ENCODE results near the gene NSUN3.

Gene NSUN3

DNA sequence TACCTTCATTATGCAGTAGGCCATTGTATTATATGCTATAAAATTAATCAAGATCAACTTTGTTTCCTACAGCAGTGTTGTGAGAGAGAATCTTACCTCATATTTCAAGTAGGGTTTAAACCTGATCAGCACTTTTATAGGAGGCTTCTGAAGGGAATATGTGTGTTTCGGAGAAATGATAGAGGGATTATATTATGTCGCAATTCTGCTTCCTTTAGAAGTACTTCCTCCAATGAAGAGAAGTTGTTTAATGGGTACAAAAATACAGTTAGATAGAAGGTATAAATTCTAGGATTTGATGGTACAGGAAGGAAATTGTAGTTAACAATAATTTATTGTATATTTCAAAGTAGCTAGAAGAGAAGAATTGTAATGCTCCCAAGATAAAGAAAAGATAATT lies 54.9 kb downstream of the NSUN3 start:
- DNase-seq (ENCODE audit: low spot score), result no peak
- TF ChIP-seq, protein P1, sequence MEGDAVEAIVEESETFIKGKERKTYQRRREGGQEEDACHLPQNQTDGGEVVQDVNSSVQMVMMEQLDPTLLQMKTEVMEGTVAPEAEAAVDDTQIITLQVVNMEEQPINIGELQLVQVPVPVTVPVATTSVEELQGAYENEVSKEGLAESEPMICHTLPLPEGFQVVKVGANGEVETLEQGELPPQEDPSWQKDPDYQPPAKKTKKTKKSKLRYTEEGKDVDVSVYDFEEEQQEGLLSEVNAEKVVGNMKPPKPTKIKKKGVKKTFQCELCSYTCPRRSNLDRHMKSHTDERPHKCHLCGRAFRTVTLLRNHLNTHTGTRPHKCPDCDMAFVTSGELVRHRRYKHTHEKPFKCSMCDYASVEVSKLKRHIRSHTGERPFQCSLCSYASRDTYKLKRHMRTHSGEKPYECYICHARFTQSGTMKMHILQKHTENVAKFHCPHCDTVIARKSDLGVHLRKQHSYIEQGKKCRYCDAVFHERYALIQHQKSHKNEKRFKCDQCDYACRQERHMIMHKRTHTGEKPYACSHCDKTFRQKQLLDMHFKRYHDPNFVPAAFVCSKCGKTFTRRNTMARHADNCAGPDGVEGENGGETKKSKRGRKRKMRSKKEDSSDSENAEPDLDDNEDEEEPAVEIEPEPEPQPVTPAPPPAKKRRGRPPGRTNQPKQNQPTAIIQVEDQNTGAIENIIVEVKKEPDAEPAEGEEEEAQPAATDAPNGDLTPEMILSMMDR (IDR thresholded peaks at IDR 0.05; ENCODE audit: poor library complexity, severe bottlenecking), result no peak
- Histone ChIP-seq H3K4me1 (ENCODE audit: insufficient read depth, poor library complexity, severe bottlenecking) (no peaks in the 10 kb centered on the region), H3K4me3 (ENCODE audit: severe bottlenecking) (no peak overlapping the region), H3K9me3 (ENCODE audit: severe bottlenecking) (no peaks in the 10 kb centered on the region), H3K27ac (ENCODE audit: poor library complexity, severe bottlenecking) (no peak overlapping the region), H3K36me3 (ENCODE audit: low read depth) (no peaks in the 10 kb centered on the region), H3K27me3 (ENCODE audit: insufficient read depth, poor library complexity, severe bottlenecking) (no peaks in the 10 kb centered on the region)
- ATAC-seq (ENCODE audit: low read depth), result no peak

- no peaks in the 10 kb centered on the region for H3K9me3 ChIP-seq (ENCODE audit: severe bottlenecking)
- ATAC-seq (ENCODE audit: low read depth), result no peak
Observed at GRCh38 chr3:94118390-94118789, 55.5 kb downstream of the NSUN3 start.

DNA sequence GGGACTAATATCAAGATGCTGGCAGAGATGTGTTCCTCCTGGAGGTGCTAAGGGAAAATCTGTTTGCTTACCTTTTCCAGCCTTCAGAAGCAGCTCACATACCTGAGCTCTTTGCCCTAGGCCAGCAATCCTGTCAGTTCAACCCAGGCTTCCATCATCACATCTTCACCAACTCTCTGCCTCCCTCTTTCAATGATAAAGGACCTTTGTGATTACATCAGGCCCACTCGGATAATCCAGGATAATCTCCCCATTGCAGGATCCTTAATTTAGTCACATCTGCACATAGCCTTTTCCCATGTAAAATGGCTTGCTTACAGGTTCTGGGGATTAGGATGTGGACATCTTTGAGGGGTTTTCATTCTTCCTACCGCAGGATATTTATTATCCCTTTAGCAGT lies 58.3 kb downstream of the NSUN3 start:
- Histone ChIP-seq H3K4me1 (ENCODE audit: insufficient read depth, poor library complexity, severe bottlenecking) (no peaks in the 10 kb centered on the region), H3K9me3 (ENCODE audit: severe bottlenecking) (no peaks in the 10 kb centered on the region), H3K4me3 (ENCODE audit: severe bottlenecking) (no peak overlapping the region), H3K27me3 (ENCODE audit: insufficient read depth, poor library complexity, severe bottlenecking) (no peaks in the 10 kb centered on the region), H3K27ac (ENCODE audit: poor library complexity, severe bottlenecking) (no peak overlapping the region), H3K36me3 (ENCODE audit: low read depth) (no peaks in the 10 kb centered on the region)
- TF ChIP-seq, protein P1 (IDR thresholded peaks at IDR 0.05; ENCODE audit: poor library complexity, severe bottlenecking), result no peak
- no peak for DNase-seq (ENCODE audit: low spot score)
- ATAC-seq (ENCODE audit: low read depth), result no peak

More at GRCh38 chr3:94118390-94118789, 55.5 kb downstream of the NSUN3 start:
- TF ChIP-seq, protein P1 (IDR thresholded peaks at IDR 0.05; ENCODE audit: poor library complexity, severe bottlenecking), result no peak
- Histone ChIP-seq H3K36me3 (ENCODE audit: low read depth) (no peaks in the 10 kb centered on the region), H3K27ac (ENCODE audit: poor library complexity, severe bottlenecking) (no peak overlapping the region), H3K27me3 (ENCODE audit: insufficient read depth, poor library complexity, severe bottlenecking) (no peaks in the 10 kb centered on the region), H3K4me1 (ENCODE audit: insufficient read depth, poor library complexity, severe bottlenecking) (no peaks in the 10 kb centered on the region), H3K4me3 (ENCODE audit: severe bottlenecking) (no peak overlapping the region)
- DNase-seq (ENCODE audit: low spot score), result no peak

DNA sequence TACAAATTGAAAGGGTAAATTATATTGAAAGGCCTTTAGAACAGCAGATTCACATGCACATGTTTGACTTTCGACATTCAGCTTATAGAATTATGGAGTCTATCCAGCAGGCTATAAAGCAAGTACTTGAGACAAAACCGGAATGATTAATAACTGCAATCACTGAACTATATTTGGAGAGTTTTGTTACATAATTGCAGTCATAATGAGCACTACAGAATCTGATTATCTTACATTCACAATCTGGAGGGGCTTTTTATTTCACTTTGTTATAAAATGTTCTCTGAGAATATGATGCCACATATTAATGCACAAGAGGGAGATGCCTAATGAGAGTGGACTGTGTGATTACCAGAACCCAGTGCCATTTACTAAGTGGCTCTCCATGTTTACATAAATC lies 64.3 kb downstream of the NSUN3 start:
- DNase-seq (ENCODE audit: low spot score), result no peak
- Histone ChIP-seq H3K4me1 (ENCODE audit: insufficient read depth, poor library complexity, severe bottlenecking) (no peaks in the 10 kb centered on the region), H3K36me3 (ENCODE audit: low read depth) (no peaks in the 10 kb centered on the region), H3K9me3 (ENCODE audit: severe bottlenecking) (no peaks in the 10 kb centered on the region), H3K27ac (ENCODE audit: poor library complexity, severe bottlenecking) (no peak overlapping the region), H3K27me3 (ENCODE audit: insufficient read depth, poor library complexity, severe bottlenecking) (no peaks in the 10 kb centered on the region), H3K4me3 (ENCODE audit: severe bottlenecking) (no peak overlapping the region)
- no peak for ATAC-seq (ENCODE audit: low read depth)
- TF ChIP-seq, protein P1 (IDR thresholded peaks at IDR 0.05; ENCODE audit: poor library complexity, severe bottlenecking), result no peak

DNA sequence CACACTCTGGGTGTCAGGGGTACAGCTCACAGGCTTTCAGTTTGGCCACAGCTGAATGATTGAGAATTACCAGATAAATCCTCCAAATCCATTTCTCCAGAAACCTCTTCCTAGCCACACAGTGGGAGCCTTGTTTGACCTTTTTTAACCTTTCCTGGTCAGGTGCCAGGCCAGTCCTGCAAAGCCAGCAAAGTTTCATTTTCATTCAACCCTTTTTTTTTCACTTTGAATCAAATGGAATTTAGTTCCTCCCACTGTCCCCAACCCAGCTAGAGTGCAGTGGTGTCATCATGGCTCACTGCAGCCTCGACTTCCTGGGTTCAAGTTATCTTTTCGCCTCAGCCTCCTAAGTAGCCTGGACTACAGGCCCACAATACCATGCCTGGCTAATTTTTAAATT lies 67.8 kb downstream of the NSUN3 start:
- DNase-seq (ENCODE audit: low spot score), result no peak
- no peaks in the 10 kb centered on the region for H3K27me3 ChIP-seq (ENCODE audit: insufficient read depth, poor library complexity, severe bottlenecking)
- no peaks in the 10 kb centered on the region for H3K9me3 ChIP-seq (ENCODE audit: severe bottlenecking)
- H3K4me3 ChIP-seq (ENCODE audit: severe bottlenecking), result no peak overlapping the region
- no peak for ATAC-seq (ENCODE audit: low read depth)
- H3K36me3 ChIP-seq (ENCODE audit: low read depth), result no peaks in the 10 kb centered on the region
- peaks cover 12% of the 10 kb centered on the region for H3K4me1 ChIP-seq (ENCODE audit: insufficient read depth, poor library complexity, severe bottlenecking)
- TF ChIP-seq, protein P1 (IDR thresholded peaks at IDR 0.05; ENCODE audit: poor library complexity, severe bottlenecking), result no peak
- H3K27ac ChIP-seq (ENCODE audit: poor library complexity, severe bottlenecking), result no peak overlapping the region

All from RWPE2 (cell line).